Stimulated activated CD4-positive, alpha-beta T cell treated with anti-CD3 and anti-CD28 coated beads, Interleukin-1b, Interleukin-23, amount 100 ng/mL, for 4 hours (primary cell): ENCODE data around the gene APOA1.

ENCODE experiments used
- DNase-seq, 2 donors: peaks; one replicate each; pipeline ENCODE4 v3.0.0-alpha.2; 2020; ENCODE audit warnings: low read depth in 2 of 2

The APOA1 gene

GRCh38 chr11:116837231-116838091, at the start of gene APOA1:
TSS of gene APOA1 (minus strand) at chr11:116837622. CDS start at chr11:116837387, 235 bp downstream.
- no peak for DNase-seq

- no peak for DNase-seq
These were observed 48.7 kb upstream of the APOA1 start for GRCh38 chr11:116885951-116886655.

- DNase-seq, result no peak
These were observed 45.0 kb upstream of the APOA1 start for GRCh38 chr11:116882386-116882785.

- no peak for DNase-seq
These were observed 43.7 kb upstream of the APOA1 start for GRCh38 chr11:116881143-116881542.

GRCh38 chr11:116879800-116880625, 42.6 kb upstream of the APOA1 start:
- no peak for DNase-seq

GRCh38 chr11:116876656-116877055, 39.2 kb upstream of the APOA1 start:
- no peak for DNase-seq

- no peak for DNase-seq
These were observed 37.8 kb upstream of the APOA1 start for GRCh38 chr11:116875194-116875593.

- DNase-seq, result no peak
These were observed 36.8 kb upstream of the APOA1 start for GRCh38 chr11:116874251-116874650.

GRCh38 chr11:116873381-116873780, 36.0 kb upstream of the APOA1 start:
- no peak for DNase-seq

GRCh38 chr11:116871248-116871647, 33.8 kb upstream of the APOA1 start:
- DNase-seq, result no peak

- DNase-seq, result no peak
These were observed 32.6 kb upstream of the APOA1 start for GRCh38 chr11:116870054-116870453.

- DNase-seq, result no peak
These were observed 32.2 kb upstream of the APOA1 start for GRCh38 chr11:116869610-116870009.

GRCh38 chr11:116868066-116868465, 30.6 kb upstream of the APOA1 start:
- no peak for DNase-seq

- no peak for DNase-seq
These were observed 30.2 kb upstream of the APOA1 start for GRCh38 chr11:116867619-116868018.

GRCh38 chr11:116866804-116867455, 29.5 kb upstream of the APOA1 start:
- no peak for DNase-seq

GRCh38 chr11:116865696-116866095, 28.3 kb upstream of the APOA1 start:
- no peak for DNase-seq

- DNase-seq, result no peak
These were observed 27.1 kb upstream of the APOA1 start for GRCh38 chr11:116864531-116864930.

- no peak for DNase-seq
These were observed 25.5 kb upstream of the APOA1 start for GRCh38 chr11:116862951-116863350.

- no peak for DNase-seq
These were observed 24.8 kb upstream of the APOA1 start for GRCh38 chr11:116862185-116862584.

- DNase-seq, result no peak
These were observed 24.1 kb upstream of the APOA1 start for GRCh38 chr11:116861539-116861938.

- DNase-seq, result no peak
These were observed 22.9 kb upstream of the APOA1 start for GRCh38 chr11:116860303-116860702.

GRCh38 chr11:116859175-116859574, 21.8 kb upstream of the APOA1 start:
- no peak for DNase-seq
